B cell (primary cell): Measurements from ENCODE around the gene GULP1.
"Not testable (repeated sequence)": the region's sequence is repeated elsewhere in the genome, so short reads cannot be mapped to it uniquely, and the experiment has no call there.

Experiments
- EZH2 ChIP-seq: IDR thresholded peaks from 2 replicates; pipeline ENCODE4 v1.6.1; 2012; ENCODE audit warnings: borderline replicate concordance, low read depth, mild to moderate bottlenecking, moderate library complexity, low read length; ENCODE audit not compliant: insufficient read depth, poor library complexity, severe bottlenecking
- TF ChIP-seq, protein P1 (sequence below): fragments of 200-600 bp; IDR thresholded peaks from one replicate; pipeline ENCODE4 v1.8.0; 2022; ENCODE audit warnings: antibody characterized with exemption, mild to moderate bottlenecking

DNA sequence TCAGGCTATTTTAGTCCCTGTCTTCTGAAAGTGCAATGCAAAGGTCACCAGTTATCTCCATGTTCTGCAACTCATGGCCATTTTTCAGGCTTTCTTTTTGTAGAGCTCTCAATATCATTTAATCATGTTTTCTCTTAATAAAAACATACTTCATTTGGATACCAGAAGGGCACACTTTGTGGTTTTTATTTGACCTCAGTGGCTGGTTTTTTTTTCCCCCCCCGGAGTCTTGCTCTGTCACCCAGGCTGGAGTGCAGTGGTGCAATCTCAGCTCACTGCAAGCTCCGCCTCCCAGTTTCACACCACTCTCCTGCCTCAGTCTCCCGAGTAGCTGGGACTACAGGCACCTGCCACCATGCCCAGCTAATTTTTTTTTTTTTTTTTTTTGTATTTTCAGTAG, 174.4 kb downstream of the GULP1 start:
- TF ChIP-seq, protein P1, sequence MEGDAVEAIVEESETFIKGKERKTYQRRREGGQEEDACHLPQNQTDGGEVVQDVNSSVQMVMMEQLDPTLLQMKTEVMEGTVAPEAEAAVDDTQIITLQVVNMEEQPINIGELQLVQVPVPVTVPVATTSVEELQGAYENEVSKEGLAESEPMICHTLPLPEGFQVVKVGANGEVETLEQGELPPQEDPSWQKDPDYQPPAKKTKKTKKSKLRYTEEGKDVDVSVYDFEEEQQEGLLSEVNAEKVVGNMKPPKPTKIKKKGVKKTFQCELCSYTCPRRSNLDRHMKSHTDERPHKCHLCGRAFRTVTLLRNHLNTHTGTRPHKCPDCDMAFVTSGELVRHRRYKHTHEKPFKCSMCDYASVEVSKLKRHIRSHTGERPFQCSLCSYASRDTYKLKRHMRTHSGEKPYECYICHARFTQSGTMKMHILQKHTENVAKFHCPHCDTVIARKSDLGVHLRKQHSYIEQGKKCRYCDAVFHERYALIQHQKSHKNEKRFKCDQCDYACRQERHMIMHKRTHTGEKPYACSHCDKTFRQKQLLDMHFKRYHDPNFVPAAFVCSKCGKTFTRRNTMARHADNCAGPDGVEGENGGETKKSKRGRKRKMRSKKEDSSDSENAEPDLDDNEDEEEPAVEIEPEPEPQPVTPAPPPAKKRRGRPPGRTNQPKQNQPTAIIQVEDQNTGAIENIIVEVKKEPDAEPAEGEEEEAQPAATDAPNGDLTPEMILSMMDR = not testable (repeated sequence)
- not testable (repeated sequence) for TF ChIP-seq EZH2
